22Rv1 (cell line): ENCODE measurements around the gene CPLX3.

Source experiments
- CTCF ChIP-seq: fragments of 450-650 bp; IDR thresholded peaks from 2 replicates; pipeline ENCODE4 v1.5.1; 2017; ENCODE audit warnings: mild to moderate bottlenecking
- ZFX ChIP-seq: fragments of 450-650 bp; IDR thresholded peaks from 2 replicates; pipeline ENCODE4 v1.6.1; 2017; ENCODE audit warnings: antibody characterized with exemption, borderline replicate concordance

GRCh38 chr15:74781431-74782258, 44.8 kb upstream of the CPLX3 start, which contains the start of gene CSK:
- TF ChIP-seq CTCF (peak; percentile 98), ZFX (no peak)
